D721Med (cell line): ENCODE measurements around the gene MRPS34.

Experiments used
- DNase-seq: peaks from one replicate; pipeline ENCODE4 v3.0.0; 2011; ENCODE audit warnings: low spot score; ENCODE audit not compliant: insufficient read length
- FAIRE-seq: peaks from 2 replicates; lab custom pipeline; 2011; peaks lifted over from hg19 to GRCh38; lab: Jason Lieb, UNC
- TF ChIP-seq, protein P1 (sequence below): IDR thresholded peaks from 2 replicates; pipeline ENCODE4 v1.5.1; 2012; ENCODE audit warnings: mild to moderate bottlenecking, control low read depth; ENCODE audit not compliant: insufficient read depth; ENCODE audit errors: missing control alignments

MRPS34 gene

GRCh38 chr16:1818204-1818872 is 45.4 kb upstream of the MRPS34 start:
- FAIRE-seq, result no peak
- TF ChIP-seq, protein P1, sequence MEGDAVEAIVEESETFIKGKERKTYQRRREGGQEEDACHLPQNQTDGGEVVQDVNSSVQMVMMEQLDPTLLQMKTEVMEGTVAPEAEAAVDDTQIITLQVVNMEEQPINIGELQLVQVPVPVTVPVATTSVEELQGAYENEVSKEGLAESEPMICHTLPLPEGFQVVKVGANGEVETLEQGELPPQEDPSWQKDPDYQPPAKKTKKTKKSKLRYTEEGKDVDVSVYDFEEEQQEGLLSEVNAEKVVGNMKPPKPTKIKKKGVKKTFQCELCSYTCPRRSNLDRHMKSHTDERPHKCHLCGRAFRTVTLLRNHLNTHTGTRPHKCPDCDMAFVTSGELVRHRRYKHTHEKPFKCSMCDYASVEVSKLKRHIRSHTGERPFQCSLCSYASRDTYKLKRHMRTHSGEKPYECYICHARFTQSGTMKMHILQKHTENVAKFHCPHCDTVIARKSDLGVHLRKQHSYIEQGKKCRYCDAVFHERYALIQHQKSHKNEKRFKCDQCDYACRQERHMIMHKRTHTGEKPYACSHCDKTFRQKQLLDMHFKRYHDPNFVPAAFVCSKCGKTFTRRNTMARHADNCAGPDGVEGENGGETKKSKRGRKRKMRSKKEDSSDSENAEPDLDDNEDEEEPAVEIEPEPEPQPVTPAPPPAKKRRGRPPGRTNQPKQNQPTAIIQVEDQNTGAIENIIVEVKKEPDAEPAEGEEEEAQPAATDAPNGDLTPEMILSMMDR, result no peak
- no peak for DNase-seq

DNA sequence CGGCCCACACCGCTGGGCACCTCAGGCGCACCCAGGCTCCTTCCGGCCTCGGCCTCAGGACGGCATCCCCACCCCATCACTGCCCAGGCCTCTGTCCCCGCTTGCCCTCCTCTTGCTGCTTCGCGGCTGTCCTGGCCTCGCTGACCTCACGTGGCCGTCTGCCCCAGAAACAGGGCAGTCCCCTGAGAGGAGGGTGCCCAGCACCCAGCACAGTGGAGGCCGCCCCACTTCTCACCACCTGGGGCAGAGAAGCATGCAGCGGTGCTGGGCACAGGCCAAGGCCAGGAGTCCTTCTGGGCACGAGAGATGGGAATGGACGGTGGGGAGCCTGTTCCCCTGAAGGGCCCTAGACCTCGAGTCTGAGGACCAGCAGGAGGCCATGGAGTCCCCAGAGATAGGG is 44.8 kb upstream of the MRPS34 start:
- FAIRE-seq, result no peak
- TF ChIP-seq, protein P1, result no peak
- no peak for DNase-seq

DNA sequence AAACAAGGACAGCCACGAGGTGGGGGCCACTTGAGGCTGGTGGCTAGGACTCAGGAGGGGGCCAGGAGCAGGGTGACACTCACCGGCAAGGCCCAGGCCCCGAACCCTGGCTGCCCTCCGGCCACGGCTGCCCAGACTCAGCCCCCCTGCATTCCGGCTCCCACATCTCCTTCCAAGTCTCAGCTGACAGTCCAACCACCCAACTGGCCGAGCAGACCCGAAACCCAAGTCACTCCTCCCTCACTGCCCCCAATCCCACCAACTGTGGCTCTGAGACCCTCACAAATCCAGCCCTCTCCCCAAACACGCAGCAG is 44.3 kb upstream of the MRPS34 start:
- TF ChIP-seq, protein P1, result no peak
- no peak for FAIRE-seq
- DNase-seq, result no peak

DNA sequence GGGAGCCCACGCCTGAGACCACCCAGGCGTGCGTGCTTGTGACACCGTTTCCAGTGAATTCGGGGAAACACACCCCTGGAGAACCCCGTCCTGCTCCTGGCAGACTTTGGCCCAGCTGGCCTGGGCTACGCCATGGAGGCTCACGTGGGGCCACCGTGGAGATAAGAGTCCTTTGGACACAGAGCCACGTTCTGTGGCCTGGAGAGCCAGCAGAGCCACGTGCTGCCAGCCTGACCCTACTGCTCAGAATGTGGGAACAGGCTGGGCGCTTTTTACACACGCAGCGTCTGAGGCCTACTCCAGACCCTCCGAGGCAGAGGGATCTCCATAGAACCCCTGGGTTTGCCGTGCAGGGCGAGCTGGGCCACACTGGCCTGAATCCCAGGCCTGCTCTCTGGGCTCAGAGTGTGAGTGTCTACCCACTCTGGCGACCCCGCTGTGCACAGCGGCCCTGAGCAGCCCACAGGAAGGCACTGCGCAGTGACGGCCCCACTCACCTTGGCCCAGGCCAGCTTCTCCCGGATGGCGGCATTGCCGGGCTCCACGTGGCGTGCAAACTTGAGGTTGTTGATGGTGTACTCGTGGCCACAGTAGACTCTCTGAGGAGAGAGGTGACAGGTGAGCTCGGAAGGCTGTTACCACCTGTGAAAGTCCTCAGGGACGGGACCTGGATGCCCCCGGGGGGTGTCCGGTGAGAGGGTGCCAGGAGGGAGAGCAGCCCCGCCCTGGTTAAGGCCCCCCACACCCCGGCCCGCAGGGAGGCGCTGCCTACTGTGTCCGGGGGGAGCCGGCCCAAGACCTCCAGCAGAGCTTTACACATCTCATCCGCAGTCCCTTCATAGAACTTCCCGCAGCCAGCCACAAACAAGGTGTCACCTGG is 43.7 kb upstream of the MRPS34 start:
- no peak for DNase-seq
- FAIRE-seq, result no peak

DNA sequence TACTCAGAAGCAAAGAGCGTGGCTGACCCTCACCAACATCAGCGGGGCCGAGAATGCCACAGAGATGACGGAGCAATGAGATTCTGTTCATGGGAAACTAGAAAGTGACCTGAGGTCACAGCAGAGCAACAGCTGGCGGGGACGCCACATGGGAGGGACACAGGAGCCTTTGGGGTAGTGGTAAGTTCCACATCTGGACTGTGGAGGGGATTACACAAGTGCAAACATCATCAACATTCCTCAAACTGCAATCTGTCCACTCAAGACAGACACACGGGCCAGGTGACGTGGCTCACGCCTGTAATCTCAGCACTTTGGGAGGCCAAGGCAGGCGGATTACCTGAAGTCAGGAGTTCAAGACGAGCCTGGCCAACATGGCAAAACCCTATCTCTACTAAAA is 42.5 kb upstream of the MRPS34 start:
- FAIRE-seq, result no peak
- no peak for DNase-seq

More for the DNA sequence above, 43.7 kb upstream of the MRPS34 start:
- TF ChIP-seq, protein P1, result no peak

GRCh38 chr16:1812732-1813163 is 39.8 kb upstream of the MRPS34 start:
- DNase-seq, result peak; percentile 56
- no peak for FAIRE-seq
- TF ChIP-seq, protein P1, result peak; percentile 44

More for the DNA sequence above, 42.5 kb upstream of the MRPS34 start:
- TF ChIP-seq, protein P1, result no peak
